ENCODE data around the gene MRFAP1. TPM values are rescaled to one million over a fixed set of nuclear protein-coding genes. Genes with fewer than 3 reads are reported as not detected.

Gene MRFAP1
- total RNA-seq, 1 experiment from 2014 or later = 212 TPM

DNA sequence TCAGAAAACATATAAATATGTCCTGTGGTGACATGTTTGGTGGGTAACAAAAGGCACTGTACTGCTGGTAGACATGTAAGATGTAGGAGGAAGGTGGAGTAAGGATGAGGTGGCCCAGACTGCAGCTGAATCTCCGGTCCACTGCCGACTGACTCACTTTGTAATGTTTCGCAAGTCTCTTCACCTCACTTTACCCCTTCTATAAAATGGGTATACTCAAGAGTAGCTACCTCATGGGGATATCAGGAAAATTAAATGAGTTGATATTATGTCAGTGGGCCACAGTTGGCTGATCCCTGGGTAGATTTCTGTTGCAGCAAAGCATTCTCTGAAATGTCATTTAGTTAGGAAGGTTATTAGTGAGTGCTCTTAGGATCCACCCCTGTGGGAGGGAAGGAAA is 22.1 kb downstream of the MRFAP1 start:
- no TSS peak for BruUV-seq (replicated peaks)
- no peak for DNase-seq (ENCODE audit: low read depth, low spot score)
- TF ChIP-seq POLR2AphosphoS5 (IDR thresholded peaks at IDR 0.05; ENCODE audit: low read depth, low read length) (no peak), SIN3A (IDR thresholded peaks at IDR 0.05; ENCODE audit: borderline replicate concordance, insufficient read depth, low read depth, low read length) (no peak), REST (IDR thresholded peaks at IDR 0.05; ENCODE audit: insufficient read depth in 1 of 2, low read depth in 2 of 2, low read length in 1 of 2) (no peak), TCF7L2 (IDR thresholded peaks at IDR 0.05; ENCODE audit: low read depth, low read length) (no peak), CTCF (IDR thresholded peaks at IDR 0.05) (no peak)
- Histone ChIP-seq H3K27ac (ENCODE audit: low read length) (no peak overlapping the region), H3K4me3 (ENCODE audit: low read depth in 2 of 2, low read length in 2 of 2) (no peak overlapping the region), H3K9me3 (ENCODE audit: control insufficient read depth, insufficient read depth, low read depth, low read length) (no peaks in the 10 kb centered on the region), H3K4me1 (ENCODE audit: control insufficient read depth, insufficient read depth, low read length) (no peaks in the 10 kb centered on the region; the same call in 1 of the 2 replicates), H3K27me3 (ENCODE audit: control insufficient read depth, insufficient read depth, low read length) (no peaks in the 10 kb centered on the region), H3K36me3 (ENCODE audit: control insufficient read depth, insufficient read depth, low read length) (no peaks in the 10 kb centered on the region)
- intact Hi-C loops (cut with micrococcal nuclease; ENCODE audit: unreplicated experiment) = no loop called here
- CTCF ChIA-PET = no interaction called here
- ATAC-seq = no peak
- in situ Hi-C loops (cut with HindIII; ENCODE audit: low pct_unique_long_range_greater_than_20kb, low sequenced_read_pairs) = no loop called here
- POLR2A ChIA-PET = no interaction called here

DNA sequence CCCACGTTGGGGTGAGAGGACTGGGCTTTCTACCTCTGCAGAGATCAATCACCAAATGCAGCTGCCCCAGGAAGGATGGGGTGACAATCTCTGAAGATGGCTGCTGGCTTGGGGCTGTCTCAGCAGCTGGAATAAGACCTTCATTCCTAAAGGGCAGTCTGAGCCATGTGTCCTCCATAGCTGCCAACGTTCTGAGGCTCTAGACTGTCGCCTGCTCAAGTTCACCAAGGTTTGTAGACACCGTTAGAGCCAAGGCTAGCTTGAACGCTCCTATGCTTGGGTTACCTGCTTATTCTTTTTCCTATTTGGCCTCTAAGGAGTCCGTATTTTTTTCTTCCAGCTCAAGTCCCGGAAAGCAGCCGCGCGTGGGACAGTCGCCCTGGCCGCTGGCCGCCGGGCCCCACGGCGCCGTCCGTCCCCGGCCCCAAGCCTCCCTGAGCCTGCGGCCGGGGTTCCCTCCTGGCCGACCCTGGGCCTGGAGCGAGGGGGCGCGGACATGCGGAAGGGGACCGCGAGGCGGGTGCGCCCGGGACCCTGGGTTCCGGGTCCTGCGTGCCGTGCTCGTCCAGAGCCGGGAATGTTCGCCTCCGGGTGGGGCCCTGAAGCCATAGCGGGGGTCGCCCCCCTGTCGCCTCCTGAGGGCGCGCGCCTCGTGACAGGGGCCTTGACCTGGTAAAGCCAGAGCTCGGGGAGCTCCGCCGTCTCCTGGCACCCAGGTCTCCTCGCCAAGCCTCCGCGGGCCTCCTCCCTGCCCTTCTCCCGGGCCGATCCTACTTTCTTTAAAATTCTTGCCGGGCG is 23.3 kb downstream of the MRFAP1 start:
- Histone ChIP-seq H3K27ac (ENCODE audit: low read length) (no peak overlapping the region), H3K4me1 (ENCODE audit: control insufficient read depth, insufficient read depth, low read length) (no peaks in the 10 kb centered on the region; the same call in 1 of the 2 replicates), H3K27me3 (ENCODE audit: control insufficient read depth, insufficient read depth, low read length) (no peaks in the 10 kb centered on the region), H3K36me3 (ENCODE audit: control insufficient read depth, insufficient read depth, low read length) (no peaks in the 10 kb centered on the region), H3K9me3 (ENCODE audit: control insufficient read depth, insufficient read depth, low read depth, low read length) (no peaks in the 10 kb centered on the region), H3K4me3 (ENCODE audit: low read depth in 2 of 2, low read length in 2 of 2) (no peak overlapping the region)
- BruUV-seq (replicated peaks) = no TSS peak
- POLR2A ChIA-PET = no interaction called here
- no peak for DNase-seq (ENCODE audit: low read depth, low spot score)
- ATAC-seq = peak; percentile 23; the same call in 1 of the 2 replicates
- CTCF ChIA-PET = interaction anchor here (0.6 to 0.8 kb wide), 3 partner anchors 9 to 77 kb away, joined by 3 to 7 read pairs (median 3); no protein-coding TSS in a partner anchor
- in situ Hi-C loops (cut with HindIII; ENCODE audit: low pct_unique_long_range_greater_than_20kb, low sequenced_read_pairs) = no loop called here
- intact Hi-C loops (cut with micrococcal nuclease; ENCODE audit: unreplicated experiment) = no loop called here
- TF ChIP-seq CTCF (IDR thresholded peaks at IDR 0.05) = no peak
- TF ChIP-seq TCF7L2 (IDR thresholded peaks at IDR 0.05; ENCODE audit: low read depth, low read length) = no peak
- TF ChIP-seq REST (IDR thresholded peaks at IDR 0.05; ENCODE audit: insufficient read depth in 1 of 2, low read depth in 2 of 2, low read length in 1 of 2) = no peak
- no peak for TF ChIP-seq POLR2AphosphoS5 (IDR thresholded peaks at IDR 0.05; ENCODE audit: low read depth, low read length)
- TF ChIP-seq SIN3A (IDR thresholded peaks at IDR 0.05; ENCODE audit: borderline replicate concordance, insufficient read depth, low read depth, low read length) = no peak
